Erythroblast (primary cell): ENCODE measurements around the gene PRKD1.

ENCODE experiments used
- GATA1 ChIP-seq: IDR thresholded peaks from 2 replicates; pipeline ENCODE4 v1.6.1; 2011; ENCODE audit warnings: low read depth, mild to moderate bottlenecking, control low read depth, low read length, moderate library complexity
- POLR2A ChIP-seq: IDR thresholded peaks from 2 replicates; pipeline ENCODE4 v1.6.1; 2011; ENCODE audit warnings: mild to moderate bottlenecking, low read length

GRCh38 chr14:29553427-29553826 lies 374.2 kb downstream of the PRKD1 start:
- TF ChIP-seq POLR2A (no peak), GATA1 (no peak)
